Measurements from ENCODE around the gene ZCCHC7. TPM values are rescaled to one million over a fixed set of nuclear protein-coding genes. Genes with fewer than 3 reads are reported as not detected.

Gene ZCCHC7
- total and polyA plus RNA-seq, 10 of the 15 experiments (the other 5 are each of a cell fraction or from before 2014, with no cell fraction given) = 42.9 to 178 (median 53.3) TPM

- in situ Hi-C loops (cut with MboI) = no loop called here
- Histone ChIP-seq H2AFZ (ENCODE audit: control insufficient read depth, low read depth, low read length) (no peak overlapping the region), H3K27ac (ENCODE audit: control insufficient read depth, insufficient read depth) (no peak overlapping the region), H3K4me1 (ENCODE audit: control insufficient read depth, insufficient read depth, low read length) (peaks cover 25% of the 10 kb centered on the region), H3K9ac (ENCODE audit: control insufficient read depth, insufficient read depth, low read length) (no peak overlapping the region), H3K9me3 (replicated peaks; ENCODE audit: control insufficient read depth, insufficient read depth, low read length) (peaks cover 1% of the 10 kb centered on the region), H3K36me3 (ENCODE audit: control insufficient read depth in 2 of 2, insufficient read depth in 2 of 2, low read length in 1 of 2) (peaks cover 1 to 6% of the 10 kb centered on the region in 2 experiments), H3K27me3 (replicated peaks in 1 of 2; ENCODE audit: control insufficient read depth in 2 of 2, insufficient read depth in 2 of 2, low read length in 1 of 2) (no peaks in the 10 kb centered on the region), H4K20me1 (ENCODE audit: control insufficient read depth, insufficient read depth) (no peaks in the 10 kb centered on the region), H3K4me2 (ENCODE audit: control insufficient read depth, insufficient read depth) (no peak overlapping the region), H3K4me3 (no peak overlapping the region), H3K79me2 (ENCODE audit: control insufficient read depth, insufficient read depth, low read length) (peaks cover 47% of the 10 kb centered on the region)
- DNase-seq (ENCODE audit: low read depth, low spot score) (no peak), FAIRE-seq (peak; percentile 31), ATAC-seq (peak; percentile 40)
- ChIA-PET POLR2A (interaction anchor here (0.7 to 1.6 kb wide), 3 partner anchors 9 to 13 kb away, joined by 3 to 8 read pairs (median 6); no protein-coding TSS in a partner anchor), CTCF (interaction anchor here (1.2 to 2.1 kb wide), 4 partner anchors 13 to 110 kb away, joined by 3 to 6 read pairs (median 4); no protein-coding TSS in a partner anchor), SMC1A (ENCODE audit: uncharacterized antibody, unreplicated experiment) (interaction anchor here (0.9 to 7.9 kb wide), 10 partner anchors 12 to 91 kb away, joined by 3 to 62 read pairs (median 4); no protein-coding TSS in a partner anchor), RAD21 (ENCODE audit: unreplicated experiment) (interaction anchor here (2.1 kb wide), 1 partner anchor 29 kb away, joined by 4 read pairs; no protein-coding TSS in a partner anchor)
- BruUV-seq (replicated peaks) = no TSS peak
- intact Hi-C loops (cut with micrococcal nuclease; ENCODE audit: unreplicated experiment) = no loop called here
- no peak for TF ChIP-seq RFX5 (IDR thresholded peaks at IDR 0.05; ENCODE audit: low read depth, low read length)
- TF ChIP-seq ETV6 (conservative IDR thresholded peaks at IDR 0.05 in 1 of 2, IDR thresholded peaks at IDR 0.05 in 1 of 2; ENCODE audit: borderline replicate concordance in 1 of 2, low read depth in 1 of 2) = no peak
- no peak for TF ChIP-seq CTCF (IDR thresholded peaks at IDR 0.05 in 2 of 3, conservative IDR thresholded peaks at IDR 0.05 in 1 of 3; ENCODE audit: control insufficient read depth in 2 of 3, extremely low read depth in 1 of 3, insufficient read depth in 1 of 3, low read depth in 3 of 3, low read length in 3 of 3)
- TF ChIP-seq HCFC1 (IDR thresholded peaks at IDR 0.05; ENCODE audit: low read length) = no peak
- TF ChIP-seq CREM (IDR thresholded peaks at IDR 0.05; ENCODE audit: low read depth) = no peak
- TF ChIP-seq, protein P1, sequence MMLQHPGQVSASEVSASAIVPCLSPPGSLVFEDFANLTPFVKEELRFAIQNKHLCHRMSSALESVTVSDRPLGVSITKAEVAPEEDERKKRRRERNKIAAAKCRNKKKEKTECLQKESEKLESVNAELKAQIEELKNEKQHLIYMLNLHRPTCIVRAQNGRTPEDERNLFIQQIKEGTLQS (IDR thresholded peaks at IDR 0.05; ENCODE audit: borderline replicate concordance, extremely low read depth, low read depth, low read length) = no peak
- TF ChIP-seq RCOR1 (conservative IDR thresholded peaks at IDR 0.05; ENCODE audit: low read depth, low read length) = no peak
- TF ChIP-seq, protein P2, sequence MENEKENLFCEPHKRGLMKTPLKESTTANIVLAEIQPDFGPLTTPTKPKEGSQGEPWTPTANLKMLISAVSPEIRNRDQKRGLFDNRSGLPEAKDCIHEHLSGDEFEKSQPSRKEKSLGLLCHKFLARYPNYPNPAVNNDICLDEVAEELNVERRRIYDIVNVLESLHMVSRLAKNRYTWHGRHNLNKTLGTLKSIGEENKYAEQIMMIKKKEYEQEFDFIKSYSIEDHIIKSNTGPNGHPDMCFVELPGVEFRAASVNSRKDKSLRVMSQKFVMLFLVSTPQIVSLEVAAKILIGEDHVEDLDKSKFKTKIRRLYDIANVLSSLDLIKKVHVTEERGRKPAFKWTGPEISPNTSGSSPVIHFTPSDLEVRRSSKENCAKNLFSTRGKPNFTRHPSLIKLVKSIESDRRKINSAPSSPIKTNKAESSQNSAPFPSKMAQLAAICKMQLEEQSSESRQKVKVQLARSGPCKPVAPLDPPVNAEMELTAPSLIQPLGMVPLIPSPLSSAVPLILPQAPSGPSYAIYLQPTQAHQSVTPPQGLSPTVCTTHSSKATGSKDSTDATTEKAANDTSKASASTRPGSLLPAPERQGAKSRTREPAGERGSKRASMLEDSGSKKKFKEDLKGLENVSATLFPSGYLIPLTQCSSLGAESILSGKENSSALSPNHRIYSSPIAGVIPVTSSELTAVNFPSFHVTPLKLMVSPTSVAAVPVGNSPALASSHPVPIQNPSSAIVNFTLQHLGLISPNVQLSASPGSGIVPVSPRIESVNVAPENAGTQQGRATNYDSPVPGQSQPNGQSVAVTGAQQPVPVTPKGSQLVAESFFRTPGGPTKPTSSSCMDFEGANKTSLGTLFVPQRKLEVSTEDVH (IDR thresholded peaks at IDR 0.05; ENCODE audit: low read depth, partially characterized antibody) = no peak
- TF ChIP-seq JUNB (IDR thresholded peaks at IDR 0.05) = no peak
- no peak for TF ChIP-seq ZNF207 (IDR thresholded peaks at IDR 0.05; ENCODE audit: borderline replicate concordance)
- TF ChIP-seq ASH2L (IDR thresholded peaks at IDR 0.05; ENCODE audit: borderline replicate concordance, low read depth) = no peak
These were observed 117.7 kb downstream of the ZCCHC7 start for GRCh38 chr9:37238122-37238521.

Data from GM12878 (cell line).